GM19099 (cell line): ENCODE results near the gene HNMT.

Experiments used
- POLR2A ChIP-seq: IDR thresholded peaks from 3 replicates; pipeline ENCODE4 v1.6.1; 2011; ENCODE audit warnings: low read depth; ENCODE audit not compliant: insufficient read length; ENCODE audit errors: extremely low read depth

Gene HNMT

GRCh38 chr2:137981112-137981656, 16.9 kb downstream of the HNMT start:
- TF ChIP-seq POLR2A, result no peak

- no peak for TF ChIP-seq POLR2A
Observed at GRCh38 chr2:137983581-137983980, 19.3 kb downstream of the HNMT start.

- TF ChIP-seq POLR2A, result no peak
Observed at GRCh38 chr2:137986268-137986667, 22.0 kb downstream of the HNMT start.

- TF ChIP-seq POLR2A, result no peak
Observed at GRCh38 chr2:137987011-137987410, 22.7 kb downstream of the HNMT start.

GRCh38 chr2:137991078-137991477, 26.8 kb downstream of the HNMT start:
- no peak for TF ChIP-seq POLR2A

GRCh38 chr2:137992039-137992646, 27.9 kb downstream of the HNMT start:
- TF ChIP-seq POLR2A, result no peak

- TF ChIP-seq POLR2A, result no peak
Observed at GRCh38 chr2:137997733-137998132, 33.5 kb downstream of the HNMT start.

- no peak for TF ChIP-seq POLR2A
Observed at GRCh38 chr2:137998503-137998902, 34.2 kb downstream of the HNMT start.

GRCh38 chr2:137999273-137999672, 35.0 kb downstream of the HNMT start:
- no peak for TF ChIP-seq POLR2A

- TF ChIP-seq POLR2A, result no peak
Observed at GRCh38 chr2:138000009-138000408, 35.7 kb downstream of the HNMT start.

- no peak for TF ChIP-seq POLR2A
Observed at GRCh38 chr2:138000796-138001195, 36.5 kb downstream of the HNMT start.

- TF ChIP-seq POLR2A, result no peak
Observed at GRCh38 chr2:138003411-138003810, 39.1 kb downstream of the HNMT start.

GRCh38 chr2:138007431-138007830, 43.2 kb downstream of the HNMT start:
- no peak for TF ChIP-seq POLR2A

GRCh38 chr2:138009622-138010021, 45.3 kb downstream of the HNMT start:
- no peak for TF ChIP-seq POLR2A

GRCh38 chr2:138010890-138011289, 46.6 kb downstream of the HNMT start:
- no peak for TF ChIP-seq POLR2A

GRCh38 chr2:138012082-138012481, 47.8 kb downstream of the HNMT start:
- TF ChIP-seq POLR2A, result no peak

- no peak for TF ChIP-seq POLR2A
Observed at GRCh38 chr2:138012968-138013367, 48.7 kb downstream of the HNMT start.

GRCh38 chr2:138013639-138014038, 49.4 kb downstream of the HNMT start:
- no peak for TF ChIP-seq POLR2A

GRCh38 chr2:138015494-138015893, 51.2 kb downstream of the HNMT start:
- no peak for TF ChIP-seq POLR2A
